Mucosa of descending colon (tissue), 3 donors: ENCODE data around the gene TENM4. TPM values are rescaled to one million over a fixed set of nuclear protein-coding genes. Genes with fewer than 3 reads are reported as not detected.
A peak's percentile ranks its signal among the peaks of the same experiment; 100 is the strongest.

Source experiments
- ATAC-seq: fragments of 200-7000 bp; cut with Tn5 transposase; one replicate; pipeline ENCODE4 v1.9.1; 2020; ENCODE audit warnings: mild to moderate bottlenecking, moderate library complexity
- DNase-seq, 3 donors: peaks; one replicate each; pipeline ENCODE4 v3.0.0-alpha.2; 2020
- H3K36me3 ChIP-seq: fragments of 200-600 bp; one replicate; pipeline ENCODE4 v1.8.0; 2021; ENCODE audit warnings: low read depth, mild to moderate bottlenecking
- H3K4me1 ChIP-seq: fragments of 200-600 bp; one replicate; pipeline ENCODE4 v1.8.0; 2021; ENCODE audit warnings: low read depth, mild to moderate bottlenecking
- H3K4me3 ChIP-seq: fragments of 200-600 bp; one replicate; pipeline ENCODE4 v1.8.0; 2021; ENCODE audit warnings: mild to moderate bottlenecking
- H3K9me3 ChIP-seq: fragments of 200-600 bp; one replicate; pipeline ENCODE4 v1.8.0; 2021; ENCODE audit warnings: mild to moderate bottlenecking
- intact Hi-C, 2 donors: fragments of 100-400 bp; cut with DNase I in 1 of 2; cut with micrococcal nuclease in 1 of 2; formaldehyde crosslinking; loops; one replicate each; pipeline versions ENCODE4 v1.11.0 to v1.11.1; 2022; cut with DNase I, micrococcal nuclease
- total RNA-seq, 3 donors: library from RNA; stranded (reverse); fragmentation: NEBNext Ultra II Directional in 2 of 3; extraction: Animal tissue kit (Norgen Biotek cat#: 25700) in 2 of 3; gene quantifications; one replicate each; pipeline versions ENCODE4 v1.2.1 to v1.2.4, GENCODE V29; 2021 to 2023
- TF ChIP-seq, protein P1 (sequence below): fragments of 200-600 bp; IDR thresholded peaks from one replicate; pipeline ENCODE4 v1.8.0; 2022; ENCODE audit warnings: antibody characterized with exemption, mild to moderate bottlenecking
- donor health status: DM: no; HTN: no; CAD: no; lungs with moderate emphysema.
- donor health status: DM: no; HTN: no; CAD: no.
- donor health status: DM: no; HTN: yes; CAD: no.

The TENM4 gene
- total RNA-seq, 3 donors from 2014 or later, result 0.70 to 1.6 (median 1.2) TPM

GRCh38 chr11:79439410-79439885, 1.4 kb downstream of the TENM4 start:
- no peak overlapping the region for H3K4me3 ChIP-seq
- no peaks in the 10 kb centered on the region for H3K36me3 ChIP-seq
- TF ChIP-seq, protein P1, sequence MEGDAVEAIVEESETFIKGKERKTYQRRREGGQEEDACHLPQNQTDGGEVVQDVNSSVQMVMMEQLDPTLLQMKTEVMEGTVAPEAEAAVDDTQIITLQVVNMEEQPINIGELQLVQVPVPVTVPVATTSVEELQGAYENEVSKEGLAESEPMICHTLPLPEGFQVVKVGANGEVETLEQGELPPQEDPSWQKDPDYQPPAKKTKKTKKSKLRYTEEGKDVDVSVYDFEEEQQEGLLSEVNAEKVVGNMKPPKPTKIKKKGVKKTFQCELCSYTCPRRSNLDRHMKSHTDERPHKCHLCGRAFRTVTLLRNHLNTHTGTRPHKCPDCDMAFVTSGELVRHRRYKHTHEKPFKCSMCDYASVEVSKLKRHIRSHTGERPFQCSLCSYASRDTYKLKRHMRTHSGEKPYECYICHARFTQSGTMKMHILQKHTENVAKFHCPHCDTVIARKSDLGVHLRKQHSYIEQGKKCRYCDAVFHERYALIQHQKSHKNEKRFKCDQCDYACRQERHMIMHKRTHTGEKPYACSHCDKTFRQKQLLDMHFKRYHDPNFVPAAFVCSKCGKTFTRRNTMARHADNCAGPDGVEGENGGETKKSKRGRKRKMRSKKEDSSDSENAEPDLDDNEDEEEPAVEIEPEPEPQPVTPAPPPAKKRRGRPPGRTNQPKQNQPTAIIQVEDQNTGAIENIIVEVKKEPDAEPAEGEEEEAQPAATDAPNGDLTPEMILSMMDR, result no peak
- H3K9me3 ChIP-seq, result no peaks in the 10 kb centered on the region
- H3K4me1 ChIP-seq, result peaks cover 28% of the 10 kb centered on the region
- ATAC-seq (no peak), DNase-seq (no peak)
- intact Hi-C loops, result no loop called here

GRCh38 chr11:79438631-79439409, 2.0 kb downstream of the TENM4 start:
- DNase-seq (peak in 2 of 3 donors; percentile 17 to 27), ATAC-seq (no peak)
- Histone ChIP-seq H3K9me3 (no peaks in the 10 kb centered on the region), H3K4me3 (no peak overlapping the region), H3K4me1 (peaks cover 28% of the 10 kb centered on the region), H3K36me3 (no peaks in the 10 kb centered on the region)
- TF ChIP-seq, protein P1, result no peak
- intact Hi-C loops, result no loop called here

DNA sequence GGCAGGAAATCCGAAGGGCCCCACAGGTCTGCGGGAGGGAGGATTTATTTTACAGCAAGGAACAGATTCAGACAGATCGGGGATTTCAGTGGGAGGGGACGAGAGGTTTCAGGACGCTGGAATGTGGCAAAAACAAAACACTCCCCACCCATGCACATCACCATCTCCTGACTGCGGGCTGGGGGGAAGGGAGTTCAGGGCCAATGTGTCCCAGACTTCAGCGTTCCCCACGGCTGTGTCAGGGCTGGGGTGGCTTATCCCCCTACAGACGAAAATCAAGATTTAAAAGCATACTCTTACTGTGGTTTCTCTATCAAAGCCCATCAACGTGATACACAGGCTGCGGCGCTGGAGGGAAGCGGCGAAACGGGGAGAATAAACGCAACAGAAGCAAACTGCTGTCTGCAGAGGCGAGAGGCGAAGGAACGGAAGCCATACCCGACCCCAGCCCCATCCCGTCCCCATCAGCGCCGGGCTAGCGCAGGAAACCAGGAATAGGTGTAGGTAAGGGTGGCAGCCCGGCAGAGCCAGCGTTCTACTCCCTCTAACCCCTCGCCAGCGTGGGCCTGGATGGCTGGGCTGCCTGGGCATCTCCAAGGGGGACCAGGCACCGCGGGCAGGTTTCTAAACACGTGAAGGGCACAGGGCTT, 2.7 kb downstream of the TENM4 start:
- ATAC-seq, result no peak
- no peak for DNase-seq
- intact Hi-C loops, result no loop called here

GRCh38 chr11:79437278-79437980, 3.4 kb downstream of the TENM4 start:
- no peak overlapping the region for H3K4me3 ChIP-seq
- intact Hi-C loops, result no loop called here
- DNase-seq, result peak; percentile 42 to 61 (median 59)
- no peaks in the 10 kb centered on the region for H3K9me3 ChIP-seq
- TF ChIP-seq, protein P1, result no peak
- ATAC-seq, result peak; percentile 46
- H3K4me1 ChIP-seq, result peaks cover 28% of the 10 kb centered on the region
- no peaks in the 10 kb centered on the region for H3K36me3 ChIP-seq

More for the DNA sequence above, 2.7 kb downstream of the TENM4 start:
- no peaks in the 10 kb centered on the region for H3K36me3 ChIP-seq
- peaks cover 28% of the 10 kb centered on the region for H3K4me1 ChIP-seq
- no peak overlapping the region for H3K4me3 ChIP-seq
- no peaks in the 10 kb centered on the region for H3K9me3 ChIP-seq
- TF ChIP-seq, protein P1, result no peak

DNA sequence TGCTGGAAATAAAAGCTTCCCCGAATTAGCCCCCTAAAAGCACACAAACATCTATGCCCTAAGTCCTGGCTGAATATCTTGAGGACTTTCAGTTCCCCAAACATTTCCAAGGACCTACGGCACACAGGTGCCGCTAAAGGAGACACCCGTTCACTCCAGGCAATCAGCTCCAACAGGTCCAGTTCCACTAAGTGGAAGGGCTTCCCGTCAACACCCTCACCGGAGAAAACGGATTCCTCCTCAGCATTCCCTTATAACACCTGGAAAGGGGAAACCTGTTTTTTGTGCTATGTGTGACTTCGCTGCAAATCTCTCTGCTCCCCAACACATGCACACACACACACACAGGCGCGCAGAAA, 3.9 kb downstream of the TENM4 start:
- ATAC-seq (no peak), DNase-seq (no peak)
- Histone ChIP-seq H3K9me3 (no peaks in the 10 kb centered on the region), H3K4me1 (peaks cover 28% of the 10 kb centered on the region), H3K4me3 (no peak overlapping the region), H3K36me3 (no peaks in the 10 kb centered on the region)
- TF ChIP-seq, protein P1, result no peak
- intact Hi-C loops, result no loop called here
